ELF-1 (cell line): Measurements from ENCODE around the gene SLC36A2.

Source experiments
- DNase-seq: peaks from one replicate; pipeline ENCODE4 v3.0.0-alpha.2; 2016; ENCODE audit warnings: low read depth, low spot score

The SLC36A2 gene

DNA sequence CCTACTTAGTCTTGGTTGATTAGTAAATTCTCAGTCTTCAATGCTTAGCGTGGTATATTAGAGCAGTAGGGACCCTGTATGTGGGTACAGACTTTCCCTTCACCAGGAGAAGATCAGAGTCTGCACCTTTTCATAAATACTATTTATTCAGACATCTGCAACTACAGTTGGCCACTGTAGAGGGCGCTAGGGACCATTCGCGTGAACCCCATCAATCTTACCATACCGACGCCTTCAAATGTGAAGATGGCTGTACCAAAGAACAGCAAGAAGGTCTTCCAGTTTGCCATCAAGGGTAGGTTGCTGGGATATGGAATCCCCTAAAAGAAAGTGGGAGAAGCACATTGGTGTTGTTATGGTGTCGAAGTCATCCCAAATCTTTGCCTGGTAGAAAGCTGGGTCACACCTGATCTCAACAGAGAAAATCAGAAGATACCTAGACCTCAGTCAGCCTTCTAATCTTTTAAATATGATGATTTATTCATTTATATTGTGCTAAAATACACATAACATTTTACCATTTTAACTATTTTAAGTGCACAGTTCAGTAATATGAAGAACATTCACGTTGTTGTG lies 62.9 kb downstream of the SLC36A2 start:
- DNase-seq = no peak

DNA sequence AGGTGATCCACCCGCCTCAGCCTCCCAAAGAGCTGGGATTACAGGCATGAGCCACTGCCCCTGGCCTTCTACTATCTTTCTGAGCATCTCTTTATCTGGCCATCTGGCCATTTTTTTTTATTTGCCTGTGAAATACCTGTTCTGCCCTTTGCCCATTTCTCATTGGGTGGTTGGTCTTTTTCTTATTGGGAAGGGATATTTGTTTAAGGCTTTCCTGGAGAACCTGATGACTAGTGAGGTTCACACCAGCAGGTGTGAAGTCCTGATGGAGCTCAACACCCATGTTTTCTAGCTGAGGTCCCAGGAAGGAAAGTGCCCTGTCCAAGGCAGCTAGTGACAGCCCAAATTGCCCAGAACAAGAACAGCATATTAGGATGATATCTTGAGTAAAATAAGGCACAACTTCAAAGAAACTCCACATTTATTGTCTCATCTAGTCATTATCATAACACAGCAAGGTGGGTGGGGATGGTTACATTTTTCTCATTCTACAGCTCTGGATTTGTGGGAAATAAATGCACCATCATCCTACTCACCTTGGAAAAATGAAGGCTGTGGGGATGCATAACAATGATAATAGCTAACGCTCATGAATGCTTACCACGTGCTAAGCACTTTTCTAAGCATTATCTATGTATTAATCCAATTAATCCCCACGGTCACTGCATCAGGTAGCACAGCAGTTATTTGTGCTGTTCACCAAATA lies 64.1 kb downstream of the SLC36A2 start:
- no peak for DNase-seq

DNA sequence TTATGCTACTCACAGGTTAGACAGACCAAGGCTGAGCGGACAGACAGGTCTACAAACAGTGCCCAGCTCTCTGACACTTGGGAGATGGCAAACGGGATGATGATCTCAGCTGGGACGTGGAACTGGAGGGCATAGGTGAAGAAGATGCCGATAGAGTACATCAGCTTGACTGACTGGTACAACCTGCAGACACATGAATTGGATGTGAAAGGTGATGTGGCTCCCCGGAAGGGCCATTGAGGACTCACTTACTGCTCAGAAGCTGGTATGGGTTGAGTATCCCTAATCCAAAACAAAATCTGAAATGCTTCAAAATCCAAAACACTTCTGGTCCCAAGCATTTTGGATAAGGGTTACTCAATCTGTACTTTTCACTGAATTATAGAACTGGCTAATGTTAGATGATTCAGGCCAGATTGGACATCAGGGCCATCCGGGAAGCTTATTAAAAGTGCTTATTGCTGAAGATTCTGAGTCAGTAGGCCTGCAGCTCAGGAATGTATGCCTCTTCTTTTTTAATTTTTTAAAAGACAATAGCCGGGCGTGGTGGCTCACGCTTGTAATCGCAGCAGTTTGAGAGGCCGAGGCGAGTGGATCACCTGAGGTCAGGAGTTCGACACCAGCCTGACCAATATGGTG lies 66.2 kb downstream of the SLC36A2 start:
- no peak for DNase-seq

DNA sequence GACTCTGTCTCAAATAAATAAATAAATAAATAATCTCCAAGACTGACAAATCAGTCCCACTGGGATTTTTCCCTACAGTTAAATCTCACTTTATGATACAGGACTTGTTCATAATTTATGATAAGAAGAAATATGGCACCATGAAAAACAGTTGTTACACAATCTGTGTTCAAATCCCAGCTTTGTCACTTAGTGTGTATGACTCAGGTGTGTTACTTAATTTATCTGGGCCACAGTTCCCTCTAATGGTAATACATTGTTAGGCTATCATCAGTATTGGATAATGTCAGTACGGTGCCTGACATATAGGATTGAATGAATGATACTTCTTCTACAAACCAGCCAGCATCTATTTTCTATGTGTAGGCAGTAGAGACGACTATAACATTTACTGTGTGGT lies 66.9 kb downstream of the SLC36A2 start:
- DNase-seq = no peak

DNA sequence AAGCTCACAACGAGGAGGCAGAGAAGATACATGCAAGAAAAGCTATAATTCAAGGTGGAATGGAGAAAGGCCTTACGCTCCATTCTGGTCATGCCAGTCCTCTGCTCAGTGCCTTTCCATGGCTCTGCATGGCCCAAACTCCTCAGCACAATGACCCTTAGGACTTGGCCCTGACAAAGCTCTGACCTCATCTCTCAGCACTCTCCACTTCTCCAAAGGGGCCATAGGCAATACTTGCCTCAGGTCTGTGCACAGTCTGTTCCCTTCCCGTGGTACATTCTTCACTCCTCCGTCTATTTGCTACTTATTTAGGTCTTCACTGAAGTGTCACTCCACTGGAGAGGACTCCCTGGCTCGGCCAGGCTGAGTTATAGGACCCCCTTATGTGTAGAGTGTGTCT lies 68.5 kb downstream of the SLC36A2 start:
- no peak for DNase-seq

DNA sequence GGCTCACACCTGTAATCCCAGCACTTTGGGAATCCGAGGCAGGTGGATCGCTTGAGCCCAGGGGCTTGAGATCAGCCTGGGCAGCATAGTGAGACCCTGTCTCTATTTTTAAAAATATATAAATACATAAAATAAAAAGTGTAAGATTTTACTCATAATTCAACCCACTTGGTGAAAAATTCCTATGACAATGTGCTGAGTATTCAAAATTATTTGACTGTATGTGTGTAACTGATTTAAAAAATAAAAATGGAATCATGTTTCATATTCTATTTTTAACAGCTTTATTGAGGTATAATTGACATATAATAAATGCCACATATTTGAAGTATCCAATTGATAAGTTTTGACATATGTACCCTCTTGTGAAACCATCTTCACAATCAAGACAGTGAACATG lies 71.6 kb downstream of the SLC36A2 start:
- DNase-seq = no peak

DNA sequence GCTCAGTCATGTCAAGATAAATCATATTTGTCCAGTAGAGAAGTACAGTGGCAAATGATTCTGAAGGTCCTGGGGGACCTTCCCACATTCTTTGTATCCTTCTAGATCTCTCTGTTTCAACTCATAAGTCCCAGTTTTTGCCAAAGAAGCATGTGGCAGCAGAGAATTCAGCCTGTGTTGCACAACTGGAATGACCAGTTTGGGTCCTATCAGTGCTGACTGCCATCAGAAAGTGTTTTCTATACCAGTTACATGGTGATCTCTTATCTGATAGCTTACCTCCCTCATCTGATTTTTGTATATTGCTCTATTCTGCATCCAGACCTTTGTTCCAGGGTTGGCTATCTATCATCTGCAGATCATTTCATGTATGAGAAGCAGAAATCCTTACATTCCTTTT lies 72.7 kb downstream of the SLC36A2 start:
- DNase-seq = no peak

DNA sequence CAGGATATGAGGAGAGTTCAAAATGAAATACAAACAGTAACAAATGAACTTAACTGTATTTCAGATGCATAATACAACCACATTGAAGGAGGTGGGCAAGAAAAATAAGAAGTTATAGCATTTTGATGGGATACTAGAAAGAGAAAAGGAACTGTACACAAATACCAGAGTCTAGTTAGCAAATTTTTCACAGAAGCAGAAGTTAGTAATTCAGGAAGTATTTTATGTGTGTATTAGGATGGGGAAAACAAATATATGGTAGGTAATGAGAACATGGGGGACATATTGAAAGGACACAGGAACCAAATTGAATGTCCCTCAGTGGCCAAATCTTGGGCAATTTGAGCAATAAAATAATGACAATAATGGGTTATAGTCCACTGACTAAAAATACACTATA lies 76.0 kb downstream of the SLC36A2 start:
- no peak for DNase-seq

DNA sequence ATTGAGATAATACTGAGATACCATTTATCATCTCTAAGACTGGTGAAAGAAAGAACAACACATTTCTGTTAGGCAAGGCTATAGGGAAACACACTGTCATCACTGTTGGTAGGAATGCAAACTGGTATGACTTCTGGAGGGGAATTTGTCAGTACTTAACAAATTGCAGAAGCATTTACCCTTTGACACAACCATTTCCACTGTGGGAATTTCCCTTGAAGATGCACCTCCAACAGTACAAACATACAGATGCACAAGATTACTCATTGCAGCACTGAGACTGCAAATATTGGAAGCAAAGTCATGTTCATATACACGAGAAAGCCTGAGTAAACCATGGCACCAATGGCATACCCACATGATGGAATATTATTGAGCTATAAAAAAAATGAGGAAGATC lies 76.8 kb downstream of the SLC36A2 start:
- DNase-seq = no peak

DNA sequence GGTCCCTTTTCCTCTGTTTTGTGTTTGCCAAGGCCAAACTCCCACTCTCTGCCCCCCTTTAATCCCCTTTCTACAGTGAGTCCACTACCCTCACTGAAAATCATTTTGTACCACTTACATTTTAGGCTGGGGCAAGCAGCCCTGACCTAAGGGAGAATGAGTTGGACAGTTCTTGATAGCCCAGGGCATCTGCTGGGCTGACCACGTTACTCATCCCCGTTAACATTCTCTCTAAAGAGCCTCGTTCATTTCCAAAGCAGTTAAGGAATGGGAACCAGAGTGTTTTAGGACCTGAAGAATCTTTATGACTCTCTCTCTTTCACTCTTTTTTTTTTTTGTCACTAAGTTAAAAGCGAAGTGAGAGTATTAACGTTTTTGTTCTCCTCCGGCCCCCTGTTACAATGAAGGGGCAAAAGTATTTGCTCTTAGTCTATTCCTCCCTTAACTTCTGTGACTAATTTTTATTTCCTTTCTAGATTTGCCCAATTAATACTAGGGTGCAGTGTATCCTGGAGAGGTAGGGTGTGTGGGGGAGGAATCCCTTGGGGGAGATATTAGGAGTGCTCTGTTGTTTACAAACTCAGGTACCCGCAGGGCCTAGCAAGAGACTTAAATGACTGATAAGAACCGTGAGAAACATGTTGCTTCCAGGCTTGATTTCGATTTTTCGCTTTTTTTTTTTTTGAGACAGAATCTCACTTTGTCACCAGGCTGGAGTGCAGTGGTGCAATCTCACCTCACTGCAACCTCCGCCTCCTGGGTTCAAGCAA lies 79.7 kb downstream of the SLC36A2 start:
- peak; percentile 45 for DNase-seq
